ENCODE results near the gene YPEL5.

Gene YPEL5

DNA sequence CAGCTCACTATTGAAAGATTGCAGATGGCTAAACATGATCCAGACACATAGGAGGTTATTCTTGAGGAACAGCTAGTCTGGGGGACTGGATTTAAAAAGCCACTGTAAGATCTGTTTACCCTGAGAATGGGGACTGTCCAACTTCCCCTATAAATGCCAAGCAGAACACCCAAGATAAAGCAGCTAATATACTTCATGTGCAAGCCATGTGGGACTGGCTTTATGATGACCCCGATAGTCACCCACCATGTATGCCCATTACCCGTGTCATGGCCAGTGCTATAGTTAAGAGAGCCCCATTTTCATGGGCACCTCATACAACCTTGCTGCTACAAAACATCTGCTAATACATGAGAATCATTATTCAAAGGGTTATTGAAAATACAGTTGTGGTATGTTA is 16.0 kb downstream of the YPEL5 start:
- no peak overlapping the region for H3K27ac ChIP-seq
- TF ChIP-seq, protein P1, sequence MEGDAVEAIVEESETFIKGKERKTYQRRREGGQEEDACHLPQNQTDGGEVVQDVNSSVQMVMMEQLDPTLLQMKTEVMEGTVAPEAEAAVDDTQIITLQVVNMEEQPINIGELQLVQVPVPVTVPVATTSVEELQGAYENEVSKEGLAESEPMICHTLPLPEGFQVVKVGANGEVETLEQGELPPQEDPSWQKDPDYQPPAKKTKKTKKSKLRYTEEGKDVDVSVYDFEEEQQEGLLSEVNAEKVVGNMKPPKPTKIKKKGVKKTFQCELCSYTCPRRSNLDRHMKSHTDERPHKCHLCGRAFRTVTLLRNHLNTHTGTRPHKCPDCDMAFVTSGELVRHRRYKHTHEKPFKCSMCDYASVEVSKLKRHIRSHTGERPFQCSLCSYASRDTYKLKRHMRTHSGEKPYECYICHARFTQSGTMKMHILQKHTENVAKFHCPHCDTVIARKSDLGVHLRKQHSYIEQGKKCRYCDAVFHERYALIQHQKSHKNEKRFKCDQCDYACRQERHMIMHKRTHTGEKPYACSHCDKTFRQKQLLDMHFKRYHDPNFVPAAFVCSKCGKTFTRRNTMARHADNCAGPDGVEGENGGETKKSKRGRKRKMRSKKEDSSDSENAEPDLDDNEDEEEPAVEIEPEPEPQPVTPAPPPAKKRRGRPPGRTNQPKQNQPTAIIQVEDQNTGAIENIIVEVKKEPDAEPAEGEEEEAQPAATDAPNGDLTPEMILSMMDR (conservative IDR thresholded peaks at IDR 0.05), result no peak

DNA sequence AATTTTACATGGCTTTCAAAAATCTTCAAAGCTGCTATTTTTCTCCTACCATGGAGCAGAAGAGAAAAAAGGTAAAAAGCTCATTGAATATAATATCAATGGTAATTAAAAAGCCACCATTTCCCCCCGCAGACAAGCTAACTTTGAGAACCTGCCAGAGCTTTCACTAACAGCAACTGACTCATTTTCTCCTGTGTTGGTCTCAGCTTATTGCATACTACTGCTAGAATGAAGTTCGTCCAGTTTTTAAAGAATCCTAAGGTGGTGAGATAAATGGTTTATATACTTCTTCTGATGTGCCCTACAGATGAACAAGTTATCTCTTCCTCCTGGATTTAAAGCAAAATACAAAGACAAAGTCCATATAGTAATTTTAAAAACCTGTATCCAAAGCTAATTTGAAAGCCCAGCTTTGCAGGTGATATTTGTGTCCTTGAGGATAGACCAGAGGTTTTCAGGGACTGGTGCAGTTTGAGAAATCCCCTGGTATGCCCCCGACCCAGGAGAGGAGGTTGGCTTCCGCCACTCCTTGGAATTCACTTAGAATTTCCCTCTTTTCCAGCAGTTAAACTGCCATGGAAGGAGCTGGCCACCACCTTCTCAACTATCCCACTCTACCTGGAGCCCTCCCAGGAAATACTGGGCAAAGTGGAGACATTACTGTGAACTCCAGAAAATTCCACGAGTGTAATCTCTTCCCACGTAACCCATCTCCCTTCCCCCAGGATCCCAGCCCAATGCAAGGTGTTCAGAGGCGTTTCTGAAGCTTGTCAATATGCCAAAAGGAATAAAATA is 17.5 kb downstream of the YPEL5 start:
- H3K27ac ChIP-seq, result no peak overlapping the region
- TF ChIP-seq, protein P1 (conservative IDR thresholded peaks at IDR 0.05), result no peak

DNA sequence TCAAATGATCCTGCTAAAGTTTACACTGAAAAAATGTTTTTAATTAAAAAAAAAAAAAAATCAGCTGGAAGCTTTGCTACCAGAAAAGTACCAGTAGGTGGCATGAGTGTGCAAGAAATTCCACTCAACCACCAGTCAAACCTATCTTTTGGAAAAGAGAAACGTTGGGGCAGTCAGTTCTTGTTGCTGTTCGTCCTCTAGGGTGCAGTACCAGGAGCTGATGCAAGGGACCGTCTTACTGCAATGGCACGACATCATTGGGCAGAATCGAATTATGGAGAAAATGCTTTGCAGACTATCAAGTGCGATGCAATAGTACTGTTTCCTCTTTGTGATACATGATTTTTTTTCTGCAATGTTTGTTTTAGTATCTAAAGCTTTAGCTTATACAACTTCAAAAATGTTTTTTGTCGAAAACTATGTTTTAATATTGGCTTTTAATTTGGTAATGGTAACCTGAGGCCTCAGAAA is 18.3 kb downstream of the YPEL5 start:
- TF ChIP-seq, protein P1 (conservative IDR thresholded peaks at IDR 0.05), result peak; percentile 94

DNA sequence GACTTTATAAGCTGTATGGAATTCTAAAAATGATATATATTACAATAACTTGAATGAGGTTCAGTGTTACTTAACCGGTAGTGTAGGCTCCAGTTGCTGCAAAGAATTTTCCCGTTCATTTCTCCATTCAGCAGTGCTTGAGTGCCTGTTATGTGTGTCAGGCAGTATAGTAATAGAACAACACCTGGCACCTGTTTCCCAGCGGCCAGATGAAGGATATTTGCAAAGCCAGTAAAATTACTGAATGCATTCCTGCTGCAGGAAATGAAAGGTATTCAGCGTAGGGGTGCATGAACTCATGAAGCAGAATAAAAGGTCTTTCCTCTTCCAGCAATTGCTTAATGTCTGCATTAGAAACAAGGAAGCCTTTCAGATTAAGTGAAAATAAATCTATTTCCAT is 18.8 kb downstream of the YPEL5 start:
- TF ChIP-seq, protein P1 (conservative IDR thresholded peaks at IDR 0.05), result no peak
- no peak overlapping the region for H3K27ac ChIP-seq

More for the DNA sequence above, 18.3 kb downstream of the YPEL5 start:
- H3K27ac ChIP-seq, result no peak overlapping the region

DNA sequence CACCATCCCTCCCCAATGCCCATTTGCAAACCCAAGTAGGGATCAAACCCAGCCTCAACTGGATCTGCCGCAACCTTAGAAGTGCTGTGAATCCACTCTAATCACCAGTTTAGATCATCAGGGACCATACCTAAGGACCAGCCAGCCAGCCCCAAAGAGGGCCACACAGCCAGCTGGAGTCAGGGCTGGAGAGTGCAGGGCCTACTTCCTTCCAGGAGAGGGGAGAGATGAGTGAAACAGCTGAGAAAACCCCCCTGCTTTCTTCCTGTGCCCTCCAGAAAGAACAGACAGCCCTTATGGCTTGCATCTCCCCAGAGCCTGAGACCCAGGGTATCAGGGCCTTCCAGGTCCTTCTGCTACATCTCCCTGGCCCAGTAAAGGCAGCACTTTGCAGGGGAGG is 25.8 kb downstream of the YPEL5 start:
- TF ChIP-seq, protein P1 (conservative IDR thresholded peaks at IDR 0.05), result no peak
- no peak overlapping the region for H3K27ac ChIP-seq

DNA sequence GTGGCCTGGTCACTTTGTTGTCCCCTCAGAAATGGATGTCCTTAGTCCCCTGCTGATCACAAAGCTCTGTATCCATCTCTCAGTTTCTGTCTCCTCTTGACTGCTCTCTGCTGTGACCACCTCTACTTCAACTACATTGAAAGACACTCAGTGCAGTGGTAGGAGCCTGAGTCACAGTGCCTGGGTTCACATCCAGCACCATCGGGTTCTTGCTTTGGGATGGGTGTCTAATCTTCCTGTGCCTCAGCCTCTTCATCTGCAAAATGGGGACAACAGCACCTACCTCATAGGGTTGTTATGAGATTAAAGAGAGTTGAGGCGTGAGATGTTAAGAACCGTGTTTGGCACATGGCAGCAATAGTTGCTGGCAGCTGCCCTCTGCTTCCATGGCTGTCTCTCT is 30.6 kb downstream of the YPEL5 start:
- H3K27ac ChIP-seq, result no peak overlapping the region
- TF ChIP-seq, protein P1 (conservative IDR thresholded peaks at IDR 0.05), result no peak

DNA sequence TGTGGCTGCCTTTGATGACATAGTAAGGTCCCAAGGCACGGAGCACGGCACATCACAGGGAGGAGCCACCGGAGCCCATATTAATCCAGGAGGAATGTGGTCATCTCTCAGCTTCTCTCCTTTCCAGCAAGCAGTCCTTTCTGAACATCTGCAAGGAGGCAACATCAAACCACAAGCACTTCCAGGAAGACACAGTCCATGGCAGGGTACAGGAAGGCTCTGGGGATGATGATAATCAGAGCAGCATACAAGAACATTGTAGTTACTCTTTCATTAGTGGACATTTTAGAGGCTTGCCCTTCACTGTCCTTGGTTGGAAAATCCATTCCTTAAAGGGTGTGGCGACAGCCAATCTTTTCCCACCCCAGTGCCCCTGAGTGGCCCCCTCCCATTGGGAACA is 31.1 kb downstream of the YPEL5 start:
- TF ChIP-seq, protein P1 (conservative IDR thresholded peaks at IDR 0.05), result no peak
- H3K27ac ChIP-seq, result no peak overlapping the region
